CD4-positive, alpha-beta T cell treated with Interleukin-15 for 1 hour (primary cell): Measurements from ENCODE around the gene WDR76.
"Not testable (repeated sequence)": the region's sequence is repeated elsewhere in the genome, so short reads cannot be mapped to it uniquely, and the experiment has no call there.

Source experiments
- DNase-seq: peaks from one replicate; pipeline ENCODE4 v3.0.0-alpha.2; 2020

WDR76 gene

GRCh38 chr15:43826508-43827341 lies at the start of gene WDR76:
WDR76 (plus strand) TSS chr15:43827002; CDS start chr15:43827033, 31 bp downstream.
- peak; percentile 72 for DNase-seq

- DNase-seq = peak; percentile 81
Observed at GRCh38 chr15:43777267-43777914, 49.4 kb upstream of the WDR76 start.

- no peak for DNase-seq
Observed at GRCh38 chr15:43779016-43779415, 47.8 kb upstream of the WDR76 start.

GRCh38 chr15:43789409-43789808 lies 37.4 kb upstream of the WDR76 start:
- no peak for DNase-seq

- DNase-seq = peak; percentile 100
Observed at GRCh38 chr15:43791993-43792760, 34.6 kb upstream of the WDR76 start, which contains the start of gene SERF2. SERF2 (plus strand) TSS chr15:43792320; CDS start chr15:43792377, 57 bp downstream.

GRCh38 chr15:43792761-43793476 lies 33.9 kb upstream of the WDR76 start:
- DNase-seq = peak; percentile 46

- no peak for DNase-seq
Observed at GRCh38 chr15:43793647-43794046, 33.2 kb upstream of the WDR76 start.

GRCh38 chr15:43794269-43795037 lies 32.3 kb upstream of the WDR76 start:
- DNase-seq = no peak

GRCh38 chr15:43795197-43795596 lies 31.6 kb upstream of the WDR76 start:
- DNase-seq = no peak

- no peak for DNase-seq
Observed at GRCh38 chr15:43795997-43796396, 30.8 kb upstream of the WDR76 start.

- DNase-seq = no peak
Observed at GRCh38 chr15:43796566-43796965, 30.2 kb upstream of the WDR76 start.

- no peak for DNase-seq
Observed at GRCh38 chr15:43799209-43799944, 27.4 kb upstream of the WDR76 start.

GRCh38 chr15:43799945-43800285 lies 26.9 kb upstream of the WDR76 start, which contains the start of gene SERINC4:
SERINC4 (minus strand) TSS chr15:43800220; CDS start chr15:43799986, 234 bp downstream.
- no peak for DNase-seq

GRCh38 chr15:43800286-43801141 lies 26.3 kb upstream of the WDR76 start, which contains the start of gene HYPK:
HYPK (plus strand) TSS chr15:43800599; CDS start chr15:43800623, 24 bp downstream.
- peak; percentile 94 for DNase-seq

GRCh38 chr15:43802676-43803075 lies 24.1 kb upstream of the WDR76 start:
- DNase-seq = not testable (repeated sequence)

GRCh38 chr15:43808435-43808950 lies 18.3 kb upstream of the WDR76 start:
- DNase-seq = no peak

- DNase-seq = peak; percentile 57
Observed at GRCh38 chr15:43808960-43809678, 17.7 kb upstream of the WDR76 start.

- DNase-seq = not testable (repeated sequence)
Observed at GRCh38 chr15:43815064-43815463, 11.7 kb upstream of the WDR76 start.

- DNase-seq = no peak
Observed at GRCh38 chr15:43821505-43821904, 5.3 kb upstream of the WDR76 start.
